PC-9 (cell line): Measurements from ENCODE around the gene P4HB.

ENCODE experiments used
- CTCF ChIP-seq: fragments of 200-600 bp; sonication (generic); conservative IDR thresholded peaks from 2 replicates; pipeline ENCODE4 v1.6.1; 2017; ENCODE audit warnings: mixed run types, antibody characterized with exemption, mild to moderate bottlenecking, moderate library complexity
- EZH2 ChIP-seq: fragments of 200-600 bp; sonication (generic); IDR thresholded peaks from 2 replicates; pipeline ENCODE4 v1.8.0; 2017; ENCODE audit warnings: antibody characterized with exemption, low read depth

DNA sequence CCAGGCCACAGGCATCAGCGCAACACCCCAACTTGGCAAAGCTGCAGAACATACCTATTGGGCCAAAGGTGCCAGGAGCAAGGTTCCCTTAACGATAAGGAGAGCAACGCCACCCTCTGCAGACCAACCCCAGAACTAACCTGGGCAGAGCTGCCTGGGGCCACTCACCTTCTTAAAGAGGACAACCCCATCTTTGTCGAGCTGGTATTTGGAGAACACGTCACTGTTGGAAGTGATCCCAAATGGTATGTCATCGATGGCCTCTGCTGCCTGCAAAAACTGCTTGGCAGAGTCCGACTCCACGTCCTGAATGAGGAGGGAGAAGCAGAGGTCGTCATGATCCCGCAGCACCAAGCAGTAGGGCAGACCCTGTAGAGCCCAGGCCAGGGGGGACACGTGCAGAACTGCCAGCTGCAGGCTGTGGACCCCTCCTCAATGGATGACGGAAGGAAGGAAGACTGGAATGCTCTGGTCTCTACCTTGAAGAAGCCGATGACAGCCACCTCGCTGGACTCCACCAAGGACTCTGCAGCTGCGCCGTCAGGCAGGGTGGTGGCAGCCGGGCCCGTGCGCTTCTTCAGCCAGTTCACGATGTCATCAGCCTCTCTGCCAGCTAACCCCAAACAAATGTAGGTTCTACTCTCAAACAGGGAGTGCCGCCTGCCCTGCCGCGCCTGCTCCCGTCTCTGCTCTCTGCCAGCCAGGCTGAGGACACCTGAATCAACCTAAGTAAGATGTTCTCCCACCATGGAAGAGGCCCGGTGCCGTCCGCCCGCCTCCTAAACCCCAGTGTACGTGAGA is 5.2 kb downstream of the P4HB start:
- TF ChIP-seq CTCF = no peak
- no peak for TF ChIP-seq EZH2
